SU-DHL-6 (cell line): ENCODE measurements around the gene NRP1.

ENCODE experiments used
- EZH2phosphoT487 ChIP-seq: fragments of 200-600 bp; sonication (generic), shearing (Covaris generic); conservative IDR thresholded peaks from 2 replicates; pipeline ENCODE4 v1.6.1; 2018; ENCODE audit warnings: mild to moderate bottlenecking, antibody characterized with exemption, low read length, moderate library complexity, mixed read lengths
- TF ChIP-seq, protein P1 (sequence below): fragments of 200-600 bp; sonication (generic); IDR thresholded peaks from one replicate; pipeline ENCODE4 v1.5.1; 2017; ENCODE audit warnings: antibody characterized with exemption, mild to moderate bottlenecking, low read length, moderate library complexity; ENCODE audit not compliant: insufficient read depth, poor library complexity, severe bottlenecking

DNA sequence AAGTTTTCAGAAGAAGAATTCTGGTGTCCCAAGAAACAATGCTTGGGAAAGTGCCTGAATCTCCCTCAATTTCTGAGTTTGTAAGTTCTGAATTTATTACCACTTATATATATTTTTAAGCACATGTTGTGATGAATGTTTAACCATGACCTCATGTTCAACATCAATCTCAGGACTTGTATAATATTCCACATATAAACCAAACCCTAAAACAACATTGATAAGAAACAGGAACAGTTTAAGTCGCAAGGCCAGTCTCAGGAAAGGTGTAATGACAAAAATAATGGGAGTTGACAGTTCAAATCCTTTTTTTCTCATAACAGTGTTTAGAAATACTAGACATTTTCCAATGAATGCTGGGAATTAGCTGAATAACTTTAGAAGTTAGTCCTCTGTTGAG, 22.8 kb downstream of the NRP1 start:
- TF ChIP-seq, protein P1, sequence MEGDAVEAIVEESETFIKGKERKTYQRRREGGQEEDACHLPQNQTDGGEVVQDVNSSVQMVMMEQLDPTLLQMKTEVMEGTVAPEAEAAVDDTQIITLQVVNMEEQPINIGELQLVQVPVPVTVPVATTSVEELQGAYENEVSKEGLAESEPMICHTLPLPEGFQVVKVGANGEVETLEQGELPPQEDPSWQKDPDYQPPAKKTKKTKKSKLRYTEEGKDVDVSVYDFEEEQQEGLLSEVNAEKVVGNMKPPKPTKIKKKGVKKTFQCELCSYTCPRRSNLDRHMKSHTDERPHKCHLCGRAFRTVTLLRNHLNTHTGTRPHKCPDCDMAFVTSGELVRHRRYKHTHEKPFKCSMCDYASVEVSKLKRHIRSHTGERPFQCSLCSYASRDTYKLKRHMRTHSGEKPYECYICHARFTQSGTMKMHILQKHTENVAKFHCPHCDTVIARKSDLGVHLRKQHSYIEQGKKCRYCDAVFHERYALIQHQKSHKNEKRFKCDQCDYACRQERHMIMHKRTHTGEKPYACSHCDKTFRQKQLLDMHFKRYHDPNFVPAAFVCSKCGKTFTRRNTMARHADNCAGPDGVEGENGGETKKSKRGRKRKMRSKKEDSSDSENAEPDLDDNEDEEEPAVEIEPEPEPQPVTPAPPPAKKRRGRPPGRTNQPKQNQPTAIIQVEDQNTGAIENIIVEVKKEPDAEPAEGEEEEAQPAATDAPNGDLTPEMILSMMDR = no peak
- no peak for TF ChIP-seq EZH2phosphoT487
